D721Med (cell line): ENCODE results near the gene RAD51D.

Experiments
- DNase-seq: peaks from one replicate; pipeline ENCODE4 v3.0.0; 2011; ENCODE audit warnings: low spot score; ENCODE audit not compliant: insufficient read length
- FAIRE-seq: peaks from 2 replicates; lab custom pipeline; 2011; peaks lifted over from hg19 to GRCh38; lab: Jason Lieb, UNC
- CTCF ChIP-seq: IDR thresholded peaks from 2 replicates; pipeline ENCODE4 v1.5.1; 2012; ENCODE audit warnings: mild to moderate bottlenecking, control low read depth; ENCODE audit not compliant: insufficient read depth; ENCODE audit errors: missing control alignments

The RAD51D gene

GRCh38 chr17:35119370-35120165 lies at the start of gene RAD51D:
RAD51D (minus strand) TSS chr17:35119860; CDS start chr17:35119613, 247 bp downstream.
- peak; percentile 90 for TF ChIP-seq CTCF
- DNase-seq (peak; percentile 68), FAIRE-seq (no peak)

- TF ChIP-seq CTCF, result no peak
- FAIRE-seq (no peak), DNase-seq (no peak)
Observed at GRCh38 chr17:35167666-35168065, 48.0 kb upstream of the RAD51D start.

GRCh38 chr17:35167046-35167445 lies 47.4 kb upstream of the RAD51D start:
- FAIRE-seq (no peak), DNase-seq (no peak)
- TF ChIP-seq CTCF, result no peak

GRCh38 chr17:35166526-35166925 lies 46.9 kb upstream of the RAD51D start:
- no peak for TF ChIP-seq CTCF
- FAIRE-seq, result no peak
- DNase-seq, result no peak

GRCh38 chr17:35164716-35165115 lies 45.1 kb upstream of the RAD51D start:
- FAIRE-seq, result no peak
- no peak for DNase-seq
- no peak for TF ChIP-seq CTCF

- TF ChIP-seq CTCF, result no peak
- DNase-seq, result no peak
- no peak for FAIRE-seq
Observed at GRCh38 chr17:35163886-35164285, 44.2 kb upstream of the RAD51D start.

GRCh38 chr17:35162755-35163154 lies 43.1 kb upstream of the RAD51D start:
- no peak for TF ChIP-seq CTCF
- FAIRE-seq, result no peak
- no peak for DNase-seq
